Measurements from ENCODE around the gene ATXN1. TPM values are rescaled to one million over a fixed set of nuclear protein-coding genes. Genes with fewer than 3 reads are reported as not detected.

ATXN1 gene
- total RNA-seq, 4 donors from 2014 or later, result 24.9 to 48.0 (median 36.8) TPM

GRCh38 chr6:16362819-16363589 is 398.3 kb downstream of the ATXN1 start:
- no peaks in the 10 kb centered on the region for H3K27me3 ChIP-seq
- TF ChIP-seq CTCF (IDR thresholded peaks at IDR 0.05), result no peak
- no peak for TF ChIP-seq EP300 (IDR thresholded peaks at IDR 0.05)
- no peak for TF ChIP-seq POLR2A (IDR thresholded peaks at IDR 0.05)
- peaks cover 0 to 11% (median 0%) of the 10 kb centered on the region in 4 donors for H3K4me1 ChIP-seq
- no peak overlapping the region for H3K4me3 ChIP-seq
- DNase-seq (ENCODE audit: low spot score in 2 of 2), result no peak
- no peak overlapping the region for H3K27ac ChIP-seq
- no peaks in the 10 kb centered on the region for H3K36me3 ChIP-seq
- 92 to 97% methylated on average over 4 of the region's 4 CpGs for WGBS, 2 donors
- no peaks in the 10 kb centered on the region for H3K9me3 ChIP-seq

- Histone ChIP-seq H3K27ac (no peak overlapping the region), H3K27me3 (no peaks in the 10 kb centered on the region), H3K4me3 (no peak overlapping the region), H3K36me3 (no peaks in the 10 kb centered on the region), H3K9me3 (no peaks in the 10 kb centered on the region), H3K4me1 (peaks cover 0 to 11% (median 0%) of the 10 kb centered on the region in 4 donors)
- DNase-seq (ENCODE audit: low spot score in 2 of 2), result no peak
- no peak for TF ChIP-seq POLR2A (IDR thresholded peaks at IDR 0.05)
- no peak for TF ChIP-seq CTCF (IDR thresholded peaks at IDR 0.05)
- no peak for TF ChIP-seq EP300 (IDR thresholded peaks at IDR 0.05)
- WGBS, 2 donors, result 85 to 87% methylated on average over 11 of the region's 11 CpGs
These were observed 399.0 kb downstream of the ATXN1 start for GRCh38 chr6:16362296-16362695.

- WGBS, 2 donors, result 69 to 77% methylated on average over 8 of the region's 8 CpGs
- no peak overlapping the region for H3K27ac ChIP-seq
These were observed 399.4 kb downstream of the ATXN1 start for GRCh38 chr6:16361861-16362260.

GRCh38 chr6:16361121-16361520 is 400.1 kb downstream of the ATXN1 start:
- 50 to 58% methylated on average over 4 of the region's 4 CpGs for WGBS, 2 donors
- no peak overlapping the region for H3K27ac ChIP-seq
- H3K4me1 ChIP-seq, result peaks cover 0 to 13% (median 0%) of the 10 kb centered on the region in 4 donors
- no peak for TF ChIP-seq EP300 (IDR thresholded peaks at IDR 0.05)
- no peak for TF ChIP-seq POLR2A (IDR thresholded peaks at IDR 0.05)
- no peak for TF ChIP-seq CTCF (IDR thresholded peaks at IDR 0.05)
- H3K27me3 ChIP-seq, result no peaks in the 10 kb centered on the region
- H3K36me3 ChIP-seq, result no peaks in the 10 kb centered on the region
- no peak for DNase-seq (ENCODE audit: low spot score in 2 of 2)
- H3K4me3 ChIP-seq, result no peak overlapping the region
- H3K9me3 ChIP-seq, result no peaks in the 10 kb centered on the region

More at GRCh38 chr6:16361861-16362260, 399.4 kb downstream of the ATXN1 start:
- no peak overlapping the region for H3K4me3 ChIP-seq
- DNase-seq (ENCODE audit: low spot score in 2 of 2), result no peak
- no peaks in the 10 kb centered on the region for H3K9me3 ChIP-seq
- TF ChIP-seq EP300 (IDR thresholded peaks at IDR 0.05) (no peak), POLR2A (IDR thresholded peaks at IDR 0.05) (no peak), CTCF (IDR thresholded peaks at IDR 0.05) (no peak)
- no peaks in the 10 kb centered on the region for H3K36me3 ChIP-seq
- H3K27me3 ChIP-seq, result no peaks in the 10 kb centered on the region
- H3K4me1 ChIP-seq, result peaks cover 0 to 11% (median 0%) of the 10 kb centered on the region in 4 donors

- Histone ChIP-seq H3K9me3 (no peaks in the 10 kb centered on the region), H3K4me3 (no peak overlapping the region), H3K27me3 (no peaks in the 10 kb centered on the region), H3K36me3 (no peaks in the 10 kb centered on the region), H3K27ac (no peak overlapping the region), H3K4me1 (peaks cover 0 to 13% (median 0%) of the 10 kb centered on the region in 4 donors)
- TF ChIP-seq EP300 (IDR thresholded peaks at IDR 0.05), result no peak
- TF ChIP-seq CTCF (IDR thresholded peaks at IDR 0.05), result no peak
- no peak for TF ChIP-seq POLR2A (IDR thresholded peaks at IDR 0.05)
- 34 to 36% methylated on average over 3 of the region's 3 CpGs for WGBS, 2 donors
- DNase-seq (ENCODE audit: low spot score in 2 of 2), result no peak
These were observed 400.9 kb downstream of the ATXN1 start for GRCh38 chr6:16360365-16360764.
